ENCODE results near the gene INAFM2. TPM values are rescaled to one million over a fixed set of nuclear protein-coding genes. Genes with fewer than 3 reads are reported as not detected.
A peak's percentile ranks its signal among the peaks of the same experiment; 100 is the strongest.

The INAFM2 gene
- total RNA-seq, 2 experiments from 2014 or later, result 6.7 to 7.4 TPM

GRCh38 chr15:40331026-40331425 is 7.5 kb downstream of the INAFM2 start:
- Mint-ChIP-seq H3K27ac (no peak overlapping the region), H3K9me3 (no peaks in the 10 kb centered on the region), H3K4me1 (ENCODE audit: low read depth) (peaks cover 8% of the 10 kb centered on the region), H3K4me3 (no peak overlapping the region), H3K36me3 (no peaks in the 10 kb centered on the region), H3K27me3 (no peaks in the 10 kb centered on the region)
- intact Hi-C loops (cut with micrococcal nuclease), result no loop called here
- ChIA-PET POLR2A (no interaction called here), CTCF (interaction anchor here (1.2 to 2.5 kb wide), 3 partner anchors 10 to 22 kb away, joined by 3 to 9 read pairs (median 7); no protein-coding TSS in a partner anchor)
- DNase-seq, result no peak

- H3K4me3 Mint-ChIP-seq, result no peak overlapping the region
- H3K27ac Mint-ChIP-seq, result no peak overlapping the region
- CTCF ChIA-PET, result interaction anchor here (0.9 to 2.5 kb wide), 8 partner anchors 8 to 57 kb away, joined by 3 to 9 read pairs (median 4); partner anchors contain the start of gene INAFM2
- POLR2A ChIA-PET, result no interaction called here
- no peaks in the 10 kb centered on the region for H3K9me3 Mint-ChIP-seq
- intact Hi-C loops (cut with micrococcal nuclease), result no loop called here
- H3K4me1 Mint-ChIP-seq (ENCODE audit: low read depth), result peaks cover 7% of the 10 kb centered on the region
- no peaks in the 10 kb centered on the region for H3K36me3 Mint-ChIP-seq
- DNase-seq, result no peak
- no peaks in the 10 kb centered on the region for H3K27me3 Mint-ChIP-seq
These were observed 8.1 kb downstream of the INAFM2 start for GRCh38 chr15:40331637-40332036.

DNA sequence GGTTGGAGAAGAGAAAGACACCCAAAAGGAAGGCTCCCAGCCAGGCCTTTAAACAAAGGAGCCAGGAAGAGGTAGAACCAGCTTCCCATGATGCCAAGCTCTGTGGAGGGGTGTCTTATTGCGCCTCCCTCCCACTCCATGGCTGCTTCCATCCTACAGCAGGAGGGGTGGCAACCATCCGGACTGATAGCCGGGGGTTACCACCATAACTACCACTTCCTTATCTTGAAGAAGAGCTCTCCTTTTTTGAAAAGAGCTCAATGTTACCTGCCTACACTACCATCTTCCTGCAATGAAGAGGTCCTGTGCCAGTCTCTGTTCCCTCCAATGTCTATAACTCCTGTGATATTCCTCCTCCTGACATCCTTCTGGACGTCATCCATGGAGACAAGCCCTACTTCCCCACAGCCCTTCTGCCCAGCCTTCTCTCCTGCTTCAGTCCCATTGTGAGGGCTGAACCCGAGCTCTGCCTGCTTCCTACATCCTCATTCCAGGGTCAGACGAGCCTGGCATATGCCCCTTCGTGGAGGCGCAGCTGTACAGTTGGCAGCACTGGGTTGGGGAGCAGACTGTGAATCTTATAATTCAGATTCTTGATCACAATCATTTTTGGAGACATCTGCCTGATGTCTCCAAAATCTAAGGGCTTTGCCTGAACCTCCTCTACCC is 8.8 kb downstream of the INAFM2 start:
- no peak for DNase-seq
- Mint-ChIP-seq H3K27ac (no peak overlapping the region), H3K36me3 (no peaks in the 10 kb centered on the region), H3K9me3 (no peaks in the 10 kb centered on the region), H3K27me3 (no peaks in the 10 kb centered on the region), H3K4me1 (ENCODE audit: low read depth) (peaks cover 7% of the 10 kb centered on the region), H3K4me3 (no peak overlapping the region)
- CTCF ChIA-PET, result interaction anchor here (0.8 to 1.8 kb wide), 8 partner anchors 9 to 58 kb away, joined by 3 to 9 read pairs (median 4); partner anchors contain the start of gene INAFM2
- intact Hi-C loops (cut with micrococcal nuclease), result no loop called here
- POLR2A ChIA-PET, result no interaction called here

GRCh38 chr15:40333922-40334492 is 10.5 kb downstream of the INAFM2 start:
- no peaks in the 10 kb centered on the region for H3K36me3 Mint-ChIP-seq
- peak overlapping the region; percentile 7 for H3K27ac Mint-ChIP-seq
- POLR2A ChIA-PET, result interaction anchor here (0.7 kb wide), 1 partner anchor 11 kb away, joined by 3 read pairs; no protein-coding TSS in a partner anchor
- H3K27me3 Mint-ChIP-seq, result no peaks in the 10 kb centered on the region
- intact Hi-C loops (cut with micrococcal nuclease), result no loop called here
- CTCF ChIA-PET, result interaction anchor here (1.0 to 10.6 kb wide), 7 partner anchors 10 to 88 kb away, joined by 3 to 248 read pairs (median 8); partner anchors contain the start of genes INAFM2 and PLCB2
- H3K4me3 Mint-ChIP-seq, result no peak overlapping the region
- no peaks in the 10 kb centered on the region for H3K9me3 Mint-ChIP-seq
- peaks cover 11% of the 10 kb centered on the region for H3K4me1 Mint-ChIP-seq (ENCODE audit: low read depth)
- peak; percentile 49 for DNase-seq

- intact Hi-C loops (cut with micrococcal nuclease), result no loop called here
- CTCF ChIA-PET, result interaction anchor here (1.0 to 12.8 kb wide), 9 partner anchors 9 to 89 kb away, joined by 3 to 248 read pairs (median 19); partner anchors contain the start of genes INAFM2 and PLCB2
These were observed 11.0 kb downstream of the INAFM2 start for GRCh38 chr15:40334541-40334940.

GRCh38 chr15:40334941-40335795 is 11.7 kb downstream of the INAFM2 start:
- peaks cover 11% of the 10 kb centered on the region for H3K4me1 Mint-ChIP-seq (ENCODE audit: low read depth)
- no peak overlapping the region for H3K27ac Mint-ChIP-seq
- H3K27me3 Mint-ChIP-seq, result no peaks in the 10 kb centered on the region
- ChIA-PET CTCF (interaction anchor here (1.3 to 12.8 kb wide), 10 partner anchors 8 to 88 kb away, joined by 3 to 248 read pairs (median 24); partner anchors contain the start of genes INAFM2 and PLCB2), POLR2A (interaction anchor here (0.6 kb wide), 1 partner anchor 28 kb away, joined by 3 read pairs; the partner anchor contains the start of gene PLCB2)
- no peaks in the 10 kb centered on the region for H3K36me3 Mint-ChIP-seq
- no peak for DNase-seq
- intact Hi-C loops (cut with micrococcal nuclease), result no loop called here
- H3K9me3 Mint-ChIP-seq, result no peaks in the 10 kb centered on the region
- no peak overlapping the region for H3K4me3 Mint-ChIP-seq

More at GRCh38 chr15:40334541-40334940, 11.0 kb downstream of the INAFM2 start:
- H3K36me3 Mint-ChIP-seq, result no peaks in the 10 kb centered on the region
- no peak overlapping the region for H3K4me3 Mint-ChIP-seq
- DNase-seq, result no peak
- no peaks in the 10 kb centered on the region for H3K9me3 Mint-ChIP-seq
- H3K27ac Mint-ChIP-seq, result no peak overlapping the region
- no peaks in the 10 kb centered on the region for H3K27me3 Mint-ChIP-seq
- POLR2A ChIA-PET, result interaction anchor here (0.7 kb wide), 1 partner anchor 12 kb away, joined by 3 read pairs; no protein-coding TSS in a partner anchor
- peaks cover 11% of the 10 kb centered on the region for H3K4me1 Mint-ChIP-seq (ENCODE audit: low read depth)

DNA sequence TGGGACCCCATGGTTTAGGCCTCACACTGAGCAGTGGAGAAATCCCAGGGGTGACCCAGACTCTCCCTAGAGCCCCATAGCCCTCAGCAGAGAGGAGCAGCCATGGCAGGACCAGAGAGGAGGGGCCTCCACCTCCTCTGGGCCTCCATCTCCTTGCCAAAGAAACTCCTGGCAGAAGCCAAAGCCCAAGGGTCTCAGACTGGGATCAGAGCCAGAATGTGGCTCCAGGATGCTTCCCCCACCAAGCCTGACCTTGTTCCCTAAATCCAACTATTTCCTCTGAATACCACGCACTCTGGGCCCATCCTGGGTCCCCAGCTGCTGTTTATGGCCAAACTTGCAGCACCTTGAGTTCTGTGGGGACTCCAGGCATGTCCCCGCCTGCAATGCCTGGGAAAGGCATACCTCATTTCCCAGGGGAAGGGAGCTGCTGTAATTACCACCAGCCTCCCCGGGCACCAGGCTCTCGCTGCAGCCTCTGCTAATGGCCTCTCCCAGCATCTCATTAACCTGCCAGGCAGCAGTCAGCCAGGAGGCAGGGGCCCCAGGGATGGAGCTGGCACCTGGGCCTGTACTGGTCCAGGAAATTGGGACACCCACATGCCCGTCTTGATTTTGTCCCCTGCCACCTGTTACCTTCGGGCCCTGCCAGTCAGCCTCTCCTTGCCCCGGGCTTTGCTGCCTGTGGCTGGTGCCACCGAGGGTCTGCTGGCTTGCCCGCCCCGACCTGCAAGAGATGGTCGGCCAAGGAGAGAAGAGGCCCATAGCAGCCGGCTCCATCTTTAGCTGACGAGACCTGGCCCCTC is 12.6 kb downstream of the INAFM2 start:
- DNase-seq, result no peak
- Mint-ChIP-seq H3K4me1 (ENCODE audit: low read depth) (peaks cover 11% of the 10 kb centered on the region), H3K27me3 (no peaks in the 10 kb centered on the region), H3K4me3 (no peak overlapping the region), H3K9me3 (no peaks in the 10 kb centered on the region), H3K36me3 (no peaks in the 10 kb centered on the region), H3K27ac (no peak overlapping the region)
- ChIA-PET POLR2A (interaction anchor here (0.6 kb wide), 1 partner anchor 28 kb away, joined by 3 read pairs; the partner anchor contains the start of gene PLCB2), CTCF (interaction anchor here (1.2 to 12.8 kb wide), 19 partner anchors 8 to 134 kb away, joined by 3 to 248 read pairs (median 19); partner anchors contain the start of genes CHST14, DISP2, INAFM2 and PHGR1)
- intact Hi-C loops (cut with micrococcal nuclease), result no loop called here

DNA sequence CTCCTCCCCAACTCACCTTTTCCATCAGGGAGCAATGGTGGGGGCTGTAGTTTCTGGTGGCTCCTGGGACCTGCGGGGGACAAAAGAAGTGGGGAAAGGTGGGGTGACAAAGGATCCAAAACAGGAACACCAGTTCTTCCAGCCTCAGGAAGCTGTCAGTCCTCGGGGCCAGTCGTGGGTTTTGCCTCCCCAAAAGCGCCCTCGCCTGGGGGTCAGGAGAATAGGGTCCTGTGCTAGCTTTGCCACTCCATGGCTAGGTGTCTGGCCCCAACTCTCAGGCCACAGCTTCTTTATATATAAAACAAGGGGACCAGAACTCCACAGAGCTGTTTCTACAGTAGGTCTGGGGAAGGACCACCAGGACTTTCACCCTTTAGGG is 13.2 kb downstream of the INAFM2 start:
- DNase-seq, result peak; percentile 26
- CTCF ChIA-PET, result interaction anchor here (1.2 to 12.8 kb wide), 22 partner anchors 10 to 401 kb away, joined by 3 to 248 read pairs (median 14); partner anchors contain the start of genes ANKRD63, CHST14, DISP2 and INAFM2
- intact Hi-C loops (cut with micrococcal nuclease), result no loop called here

DNA sequence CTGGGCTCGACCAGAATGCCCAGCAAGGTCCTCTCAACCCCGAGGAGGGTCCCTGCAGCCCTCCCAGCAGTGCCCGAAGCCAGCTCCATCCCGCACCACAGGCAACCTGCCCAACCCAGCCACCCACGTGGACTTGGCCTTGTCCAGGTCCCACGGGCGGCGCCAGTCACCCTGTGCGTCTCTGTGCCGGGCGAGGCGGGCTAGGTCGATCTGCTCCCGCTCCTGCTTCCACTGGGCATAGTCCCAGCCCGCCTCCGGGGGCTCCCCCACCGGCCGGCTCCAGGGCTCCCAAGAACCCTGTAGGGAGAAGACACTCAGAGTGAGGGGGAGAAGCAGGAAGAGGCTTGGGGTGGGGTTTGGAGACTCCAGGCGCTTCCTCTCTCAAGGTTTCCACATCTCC is 14.1 kb downstream of the INAFM2 start:
- intact Hi-C loops (cut with micrococcal nuclease), result no loop called here
- no peaks in the 10 kb centered on the region for H3K27me3 Mint-ChIP-seq
- no peak for DNase-seq

More for the DNA sequence above, 13.2 kb downstream of the INAFM2 start:
- H3K4me1 Mint-ChIP-seq (ENCODE audit: low read depth), result peaks cover 11% of the 10 kb centered on the region
- H3K36me3 Mint-ChIP-seq, result no peaks in the 10 kb centered on the region
- H3K27me3 Mint-ChIP-seq, result no peaks in the 10 kb centered on the region
- no peaks in the 10 kb centered on the region for H3K9me3 Mint-ChIP-seq
- POLR2A ChIA-PET, result no interaction called here
- H3K4me3 Mint-ChIP-seq, result no peak overlapping the region
- no peak overlapping the region for H3K27ac Mint-ChIP-seq

DNA sequence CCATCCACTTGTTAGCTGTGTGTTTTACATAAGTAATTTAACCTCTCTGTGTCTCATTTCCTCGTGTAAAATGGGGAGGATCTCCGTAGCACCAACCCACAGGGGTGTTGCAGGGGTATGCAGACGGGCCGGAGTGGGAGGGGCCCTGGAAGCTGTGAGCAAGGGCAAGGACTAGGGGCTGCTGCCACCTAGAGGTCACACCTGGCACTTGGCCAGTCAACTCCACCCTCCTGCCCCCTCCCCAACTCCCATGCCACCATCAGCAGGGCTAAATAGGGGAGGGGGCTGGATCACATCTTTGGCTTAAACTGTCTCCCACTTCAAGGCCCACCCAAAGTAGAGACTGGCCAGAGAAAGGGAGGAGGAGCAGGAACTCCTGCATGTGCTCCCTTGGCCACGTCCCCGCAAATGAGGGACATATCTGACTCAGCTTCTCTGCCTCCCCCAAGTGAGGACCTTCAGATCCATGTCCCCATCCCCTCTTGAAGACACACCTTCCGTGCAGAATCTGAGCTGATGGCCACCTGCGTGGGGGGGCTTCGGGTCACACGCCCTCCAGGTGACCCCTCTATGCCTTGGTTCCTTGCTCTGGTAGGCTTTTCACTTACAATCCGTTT is 14.7 kb downstream of the INAFM2 start:
- H3K27ac Mint-ChIP-seq, result peak overlapping the region; percentile 5
- DNase-seq, result peak; percentile 84
- ChIA-PET POLR2A (interaction anchor here (2.1 kb wide), 1 partner anchor 11 kb away, joined by 5 read pairs; no protein-coding TSS in a partner anchor), CTCF (interaction anchor here (0.5 to 12.8 kb wide), 43 partner anchors 9 to 483 kb away, joined by 3 to 248 read pairs (median 5); partner anchors contain the start of genes ANKRD63, DISP2, INAFM2 and IVD)
- H3K9me3 Mint-ChIP-seq, result no peaks in the 10 kb centered on the region
- intact Hi-C loops (cut with micrococcal nuclease), result loop anchor here (1.0 kb wide), 2 partner anchors 17 to 59 kb away; no protein-coding TSS in a partner anchor
- no peaks in the 10 kb centered on the region for H3K36me3 Mint-ChIP-seq
- no peaks in the 10 kb centered on the region for H3K27me3 Mint-ChIP-seq
- peak overlapping the region; percentile 26 for H3K4me3 Mint-ChIP-seq
- H3K4me1 Mint-ChIP-seq (ENCODE audit: low read depth), result peaks cover 11% of the 10 kb centered on the region

More for the DNA sequence above, 14.1 kb downstream of the INAFM2 start:
- ChIA-PET CTCF (interaction anchor here (0.5 to 12.8 kb wide), 42 partner anchors 10 to 483 kb away, joined by 3 to 248 read pairs (median 5); partner anchors contain the start of genes ANKRD63, CHST14, DISP2 and INAFM2), POLR2A (interaction anchor here (2.1 kb wide), 1 partner anchor 10 kb away, joined by 5 read pairs; no protein-coding TSS in a partner anchor)
- Mint-ChIP-seq H3K27ac (no peak overlapping the region), H3K4me1 (ENCODE audit: low read depth) (peaks cover 11% of the 10 kb centered on the region), H3K36me3 (no peaks in the 10 kb centered on the region), H3K9me3 (no peaks in the 10 kb centered on the region), H3K4me3 (no peak overlapping the region)

All from activated CD4-positive, alpha-beta memory T cell treated with anti-CD3 and anti-CD28 coated beads for 36 hours (primary cell).